OCI-LY7 (cell line): ENCODE data around the gene GPALPP1. TPM values are rescaled to one million over a fixed set of nuclear protein-coding genes. Genes with fewer than 3 reads are reported as not detected.

Source experiments
- BruUV-seq: library from RNA; stranded (reverse); fragments of 400-500 nt; replicated peaks from 2 replicates; lab custom pipeline; 2021; lab: Mats Ljungman, UMichigan
- CTCF ChIA-PET: fragments of 300-600 bp; sonication (Branson Sonifier 250); formaldehyde crosslinking; loops from one replicate; lab custom pipeline; 2022; ENCODE audit warnings: antibody characterized with exemption; ENCODE audit not compliant: unreplicated experiment; lab: Charles Lee
- POLR2A ChIA-PET: fragments of 300-600 bp; sonication (Branson Sonifier 250); formaldehyde crosslinking; loops from one replicate; lab custom pipeline; 2022; ENCODE audit warnings: antibody characterized with exemption; lab: Charles Lee
- DNase-seq: peaks from one replicate; pipeline ENCODE4 v3.0.0-alpha.2; 2015; ENCODE audit warnings: low spot score
- H2AFZ ChIP-seq: fragments of 200-600 bp; sonication (generic), shearing (Covaris generic); 2 replicates; pipeline ENCODE4 v1.6.1; 2014; ENCODE audit warnings: mild to moderate bottlenecking, antibody characterized with exemption, low read length, moderate library complexity
- H3K27ac ChIP-seq: fragments of 200-600 bp; sonication (generic); 2 replicates; pipeline ENCODE4 v1.5.1; 2014; ENCODE audit warnings: mixed run types, low read depth, mild to moderate bottlenecking, moderate library complexity, low read length, inconsistent platforms; ENCODE audit not compliant: poor library complexity, severe bottlenecking
- H3K36me3 ChIP-seq: fragments of 200-600 bp; sonication (generic); 2 replicates; pipeline ENCODE4 v1.6.1; 2014; ENCODE audit warnings: mild to moderate bottlenecking, antibody characterized with exemption, low read length, moderate library complexity, mixed read lengths; ENCODE audit not compliant: insufficient read depth
- H3K4me1 ChIP-seq: fragments of 200-600 bp; sonication (generic); 2 replicates; pipeline ENCODE4 v1.5.1; 2014; ENCODE audit warnings: mild to moderate bottlenecking, low read length; ENCODE audit not compliant: insufficient read depth, poor library complexity, severe bottlenecking
- H3K4me2 ChIP-seq: fragments of 200-600 bp; sonication (generic); 2 replicates; pipeline ENCODE4 v1.6.1; 2014; ENCODE audit warnings: mild to moderate bottlenecking, low read length
- H3K4me3 ChIP-seq: fragments of 200-600 bp; sonication (generic); 2 replicates; pipeline ENCODE4 v1.5.1; 2014; ENCODE audit warnings: mild to moderate bottlenecking, low read depth, low read length; ENCODE audit not compliant: poor library complexity, severe bottlenecking
- H3K79me2 ChIP-seq: fragments of 200-600 bp; sonication (generic); 2 replicates; pipeline ENCODE4 v1.6.1; 2016; ENCODE audit warnings: low read depth, mild to moderate bottlenecking, low read length, moderate library complexity, mixed read lengths; ENCODE audit not compliant: insufficient read depth
- H3K9me2 ChIP-seq: fragments of 200-600 bp; sonication (generic); 2 replicates; pipeline ENCODE4 v1.6.1; 2016; ENCODE audit warnings: mild to moderate bottlenecking, low read length, mixed read lengths; ENCODE audit not compliant: insufficient read depth
- H3K9me3 ChIP-seq: fragments of 200-600 bp; sonication (generic); 2 replicates; pipeline ENCODE4 v1.6.1; 2014; ENCODE audit warnings: mild to moderate bottlenecking, mixed run types, low read length, mixed read lengths
- H4K20me1 ChIP-seq: fragments of 200-600 bp; sonication (generic); 2 replicates; pipeline ENCODE4 v1.6.1; 2014; ENCODE audit warnings: mild to moderate bottlenecking, antibody characterized with exemption, low read length, moderate library complexity, mixed read lengths; ENCODE audit not compliant: insufficient read depth
- CTCF ChIP-seq: fragments of 200-600 bp; sonication (generic); conservative IDR thresholded peaks from 2 replicates; pipeline ENCODE4 v1.5.1; 2014; ENCODE audit warnings: mild to moderate bottlenecking, antibody characterized with exemption, low read length, moderate library complexity, mixed read lengths
- EZH2phosphoT487 ChIP-seq: fragments of 200-600 bp; sonication (generic); IDR thresholded peaks from 2 replicates; pipeline ENCODE4 v1.6.1; 2018; ENCODE audit warnings: low read depth, borderline replicate concordance, mild to moderate bottlenecking, mixed run types, antibody characterized with exemption, low read length, moderate library complexity, mixed read lengths
- intact Hi-C: fragments of 100-400 bp; cut with micrococcal nuclease; formaldehyde crosslinking; loops from one replicate; pipeline ENCODE4 v1.10.0; 2022; ENCODE audit not compliant: unreplicated experiment
- total RNA-seq, 2 experiments: library from RNA; depleted of rRNA in 1 of 2; stranded (reverse); fragments of >200 nt in 1 of 2; shearing (Covaris generic) in 1 of 2; gene quantifications; 2 replicates each; pipeline ENCODE4 v1.2.3, GENCODE V29; 2014 to 2022

GPALPP1 gene
- total RNA-seq, 2 experiments from 2014 or later: 40.1 to 54.5 TPM

GRCh38 chr13:44961997-44962396, 27.3 kb upstream of the GPALPP1 start:
- H3K36me3 ChIP-seq: peaks cover 94% of the 10 kb centered on the region
- no peaks in the 10 kb centered on the region for H3K9me2 ChIP-seq
- H4K20me1 ChIP-seq: no peaks in the 10 kb centered on the region
- intact Hi-C loops: no loop called here
- ChIA-PET CTCF (no interaction called here), POLR2A (interaction anchor here (0.8 kb wide), 1 partner anchor 19 kb away, joined by 5 read pairs; no protein-coding TSS in a partner anchor)
- DNase-seq: no peak
- no peak overlapping the region for H3K4me2 ChIP-seq
- TF ChIP-seq CTCF: no peak
- H3K79me2 ChIP-seq: no peaks in the 10 kb centered on the region
- no TSS peak for BruUV-seq
- H2AFZ ChIP-seq: no peak overlapping the region
- H3K9me3 ChIP-seq: peaks cover 29% of the 10 kb centered on the region
- no peak overlapping the region for H3K27ac ChIP-seq
- no peak overlapping the region for H3K4me3 ChIP-seq
- no peaks in the 10 kb centered on the region for H3K4me1 ChIP-seq

- no peak overlapping the region for H3K27ac ChIP-seq
- POLR2A ChIA-PET: interaction anchor here (1.7 kb wide), 1 partner anchor 10 kb away, joined by 5 read pairs; no protein-coding TSS in a partner anchor
- H2AFZ ChIP-seq: no peak overlapping the region
- BruUV-seq: no TSS peak
- CTCF ChIA-PET: no interaction called here
- H3K36me3 ChIP-seq: peaks cover 83% of the 10 kb centered on the region
- peaks cover 15% of the 10 kb centered on the region for H3K9me3 ChIP-seq
- H3K9me2 ChIP-seq: no peaks in the 10 kb centered on the region
- no peaks in the 10 kb centered on the region for H3K4me1 ChIP-seq
- no peak for DNase-seq
- H3K79me2 ChIP-seq: no peaks in the 10 kb centered on the region
- no peak overlapping the region for H3K4me3 ChIP-seq
- TF ChIP-seq CTCF (no peak), EZH2phosphoT487 (no peak)
- intact Hi-C loops: no loop called here
- H3K4me2 ChIP-seq: no peak overlapping the region
- peaks cover 5% of the 10 kb centered on the region for H4K20me1 ChIP-seq
These were observed 21.5 kb upstream of the GPALPP1 start for GRCh38 chr13:44967704-44968433.

GRCh38 chr13:44968434-44968815, 20.9 kb upstream of the GPALPP1 start:
- no peak overlapping the region for H3K4me3 ChIP-seq
- no peak overlapping the region for H2AFZ ChIP-seq
- H3K36me3 ChIP-seq: peaks cover 83% of the 10 kb centered on the region
- H3K27ac ChIP-seq: no peak overlapping the region
- H3K79me2 ChIP-seq: no peaks in the 10 kb centered on the region
- no peaks in the 10 kb centered on the region for H3K9me2 ChIP-seq
- DNase-seq: no peak
- ChIA-PET CTCF (no interaction called here), POLR2A (interaction anchor here (1.7 kb wide), 1 partner anchor 11 kb away, joined by 5 read pairs; no protein-coding TSS in a partner anchor)
- BruUV-seq: no TSS peak
- peaks cover 10% of the 10 kb centered on the region for H3K9me3 ChIP-seq
- intact Hi-C loops: no loop called here
- H4K20me1 ChIP-seq: peaks cover 5% of the 10 kb centered on the region
- TF ChIP-seq CTCF (no peak), EZH2phosphoT487 (no peak)
- H3K4me1 ChIP-seq: no peaks in the 10 kb centered on the region
- H3K4me2 ChIP-seq: no peak overlapping the region
